WTC11 (cell line): Measurements from ENCODE around the gene SPDL1. TPM values are rescaled to one million over a fixed set of nuclear protein-coding genes. Genes with fewer than 3 reads are reported as not detected.

Experiments
- ATAC-seq: fragments of 200-7000 bp; cut with Tn5 transposase; 2 replicates; pipeline ENCODE4 v1.10.0; 2021; ENCODE audit warnings: mild to moderate bottlenecking, moderate library complexity
- CTCF ChIA-PET: fragments of 300-600 bp; sonication (Branson Sonifier 250); formaldehyde crosslinking; loops from one replicate; lab custom pipeline; 2021; ENCODE audit warnings: antibody characterized with exemption; lab: Charles Lee
- POLR2A ChIA-PET: fragments of 350-600 bp; sonication (Branson Sonifier 250); formaldehyde crosslinking; loops from one replicate; lab custom pipeline; 2021; ENCODE audit warnings: antibody characterized with exemption; lab: Charles Lee
- DNase-seq: peaks from one replicate; pipeline ENCODE4 v3.0.0; 2021; ENCODE audit warnings: low spot score
- H3K27ac Mint-ChIP-seq: 2 replicates; pipeline ENCODE4 v1.8.0; 2021; ENCODE audit warnings: mixed read lengths
- H3K27me3 Mint-ChIP-seq: 2 replicates; pipeline ENCODE4 v1.8.0; 2021; ENCODE audit warnings: low read depth, mild to moderate bottlenecking, moderate library complexity, mixed read lengths
- H3K36me3 Mint-ChIP-seq: 2 replicates; pipeline ENCODE4 v1.8.0; 2021; ENCODE audit warnings: mixed read lengths
- H3K4me1 Mint-ChIP-seq: 2 replicates; pipeline ENCODE4 v1.8.0; 2022; ENCODE audit warnings: mixed read lengths
- H3K4me3 Mint-ChIP-seq: 2 replicates; pipeline ENCODE4 v1.8.0; 2021; ENCODE audit warnings: mild to moderate bottlenecking, moderate library complexity, mixed read lengths
- H3K9me3 Mint-ChIP-seq: 2 replicates; pipeline ENCODE4 v1.8.0; 2021; ENCODE audit warnings: mixed read lengths
- CBFB ChIP-seq: sonication (generic); formaldehyde crosslinking; IDR thresholded peaks from 2 replicates; pipeline ENCODE4 v1.8.1; 2022; ENCODE audit warnings: mild to moderate bottlenecking, low read depth, missing genetic modification reagents
- CTCF ChIP-seq: fragments of 200-600 bp; IDR thresholded peaks from 2 replicates; pipeline ENCODE4 v1.8.0; 2022; ENCODE audit warnings: antibody characterized with exemption
- E2F5 ChIP-seq: sonication (generic); formaldehyde crosslinking; IDR thresholded peaks from 2 replicates; pipeline ENCODE4 v1.8.1; 2022; ENCODE audit warnings: mild to moderate bottlenecking, moderate library complexity, missing genetic modification reagents
- EMX1 ChIP-seq: fragments of 250-450 bp; sonication (Bioruptor Pico); IDR thresholded peaks from 2 replicates; pipeline ENCODE4 v1.8.0; 2021; ENCODE audit warnings: mild to moderate bottlenecking
- FOXP4 ChIP-seq: sonication (generic); formaldehyde crosslinking; IDR thresholded peaks from 2 replicates; pipeline ENCODE4 v1.8.0; 2022; ENCODE audit warnings: mild to moderate bottlenecking, missing genetic modification reagents
- IRF2 ChIP-seq: sonication (generic); formaldehyde crosslinking; IDR thresholded peaks from 2 replicates; pipeline ENCODE4 v1.8.0; 2022; ENCODE audit warnings: low read depth, missing genetic modification reagents, borderline replicate concordance
- NFYB ChIP-seq: sonication (generic); formaldehyde crosslinking; conservative IDR thresholded peaks from 2 replicates; pipeline ENCODE4 v1.8.0; 2022; ENCODE audit warnings: low read depth, missing genetic modification reagents
- PRDM15 ChIP-seq: sonication (generic); formaldehyde crosslinking; IDR thresholded peaks from 2 replicates; pipeline ENCODE4 v1.8.0; 2022; ENCODE audit warnings: missing genetic modification reagents
- STAT6 ChIP-seq: sonication (generic); formaldehyde crosslinking; conservative IDR thresholded peaks from 2 replicates; pipeline ENCODE4 v1.8.1; 2023; ENCODE audit warnings: mild to moderate bottlenecking, low read depth, missing genetic modification reagents, moderate library complexity
- TCF7 ChIP-seq: sonication (generic); formaldehyde crosslinking; IDR thresholded peaks from 2 replicates; pipeline ENCODE4 v1.8.0; 2022; ENCODE audit warnings: mild to moderate bottlenecking, low read depth, missing genetic modification reagents, moderate library complexity
- TEAD4 ChIP-seq: sonication (generic); formaldehyde crosslinking; IDR thresholded peaks from 2 replicates; pipeline ENCODE4 v1.8.0; 2022; ENCODE audit warnings: mild to moderate bottlenecking, missing genetic modification reagents
- USF1 ChIP-seq: sonication (generic); formaldehyde crosslinking; IDR thresholded peaks from 2 replicates; pipeline ENCODE4 v1.8.0; 2022; ENCODE audit warnings: mild to moderate bottlenecking, missing genetic modification reagents
- USF2 ChIP-seq: sonication (generic); formaldehyde crosslinking; IDR thresholded peaks from 2 replicates; pipeline ENCODE4 v1.8.1; 2023; ENCODE audit warnings: mild to moderate bottlenecking, missing genetic modification reagents, moderate library complexity
- ZBTB21 ChIP-seq: sonication (generic); formaldehyde crosslinking; IDR thresholded peaks from 2 replicates; pipeline ENCODE4 v1.8.1; 2023; ENCODE audit warnings: mild to moderate bottlenecking, missing genetic modification reagents, borderline replicate concordance
- ZBTB43 ChIP-seq: sonication (generic); formaldehyde crosslinking; IDR thresholded peaks from 2 replicates; pipeline ENCODE4 v1.8.1; 2023; ENCODE audit warnings: mild to moderate bottlenecking, missing genetic modification reagents
- ZNF263 ChIP-seq: sonication (generic); formaldehyde crosslinking; IDR thresholded peaks from 2 replicates; pipeline ENCODE4 v1.8.1; 2022; ENCODE audit warnings: low read depth, mild to moderate bottlenecking, moderate library complexity, missing genetic modification reagents
- ZNF425 ChIP-seq: fragments of 250-450 bp; sonication (Bioruptor Pico); conservative IDR thresholded peaks from 2 replicates; pipeline ENCODE4 v1.9.0; 2021; ENCODE audit warnings: mild to moderate bottlenecking
- total RNA-seq: library from RNA; stranded (reverse); gene quantifications from 3 replicates; pipeline ENCODE4 v1.2.3, GENCODE V29; 2021

The SPDL1 gene
- total RNA-seq, 1 experiment from 2014 or later = 35.1 TPM

- no peak for ATAC-seq
- no peak overlapping the region for H3K27ac Mint-ChIP-seq
- H3K4me1 Mint-ChIP-seq = no peaks in the 10 kb centered on the region
- no peak for TF ChIP-seq EMX1 (CRISPR knock-in tag)
- TF ChIP-seq FOXP4 (CRISPR knock-in tag) = no peak
- TF ChIP-seq PRDM15 (CRISPR knock-in tag) = no peak
- no peak for TF ChIP-seq CTCF
- no peak for TF ChIP-seq TCF7 (CRISPR knock-in tag)
- TF ChIP-seq ZNF425 (CRISPR knock-in tag) = no peak
- TF ChIP-seq USF1 (CRISPR knock-in tag) = no peak
- no peak for TF ChIP-seq TEAD4
- TF ChIP-seq USF2 (CRISPR knock-in tag) = no peak
- no peaks in the 10 kb centered on the region for H3K27me3 Mint-ChIP-seq
- no peak overlapping the region for H3K4me3 Mint-ChIP-seq
- no peaks in the 10 kb centered on the region for H3K36me3 Mint-ChIP-seq
- ChIA-PET CTCF (no interaction called here), POLR2A (no interaction called here)
- H3K9me3 Mint-ChIP-seq = peaks cover 7% of the 10 kb centered on the region
- DNase-seq = no peak
These were observed 39.2 kb upstream of the SPDL1 start for GRCh38 chr5:169544264-169544950.

GRCh38 chr5:169545762-169546161 lies 37.8 kb upstream of the SPDL1 start:
- Mint-ChIP-seq H3K27ac (no peak overlapping the region), H3K4me1 (peaks cover 10% of the 10 kb centered on the region), H3K4me3 (no peak overlapping the region), H3K9me3 (peaks cover 7% of the 10 kb centered on the region), H3K36me3 (no peaks in the 10 kb centered on the region), H3K27me3 (no peaks in the 10 kb centered on the region)
- POLR2A ChIA-PET = no interaction called here
- ATAC-seq (no peak), DNase-seq (no peak)
- CTCF ChIA-PET = no interaction called here
- no peak for TF ChIP-seq TCF7 (CRISPR knock-in tag)
- no peak for TF ChIP-seq ZBTB21 (CRISPR knock-in tag)
- no peak for TF ChIP-seq ZBTB43
- TF ChIP-seq E2F5 (CRISPR knock-in tag) = no peak
- no peak for TF ChIP-seq CBFB (CRISPR knock-in tag)
- no peak for TF ChIP-seq NFYB (CRISPR knock-in tag)
- no peak for TF ChIP-seq ZNF263 (CRISPR knock-in tag)
- TF ChIP-seq STAT6 (CRISPR knock-in tag) = no peak
- TF ChIP-seq IRF2 (CRISPR knock-in tag) = no peak
